CD4-positive, alpha-beta memory T cell (primary cell): Measurements from ENCODE around the gene UGT2A1. TPM values are rescaled to one million over a fixed set of nuclear protein-coding genes. Genes with fewer than 3 reads are reported as not detected.

Experiments used
- CTCF ChIA-PET: fragments of 350-600 bp; sonication (Branson Sonifier 250); formaldehyde crosslinking; loops from one replicate; lab custom pipeline; 2021; ENCODE audit warnings: inconsistent platforms; ENCODE audit not compliant: partially characterized antibody; lab: Charles Lee
- POLR2A ChIA-PET: fragments of 350-600 bp; sonication (Branson Sonifier 250); formaldehyde crosslinking; loops from one replicate; lab custom pipeline; 2021; ENCODE audit not compliant: partially characterized antibody; lab: Charles Lee
- DNase-seq, 5 donors: peaks; one replicate each; pipeline versions ENCODE4 v3.0.0 to v3.0.0-alpha.2; 2020 to 2022; ENCODE audit warnings: mixed read lengths in 1 of 5
- H3K27ac ChIP-seq: one replicate; pipeline ENCODE4 v1.7.0; 2013; ENCODE audit warnings: low read depth, low read length
- H3K27me3 ChIP-seq: 2 replicates; pipeline ENCODE4 v1.7.0; 2013; ENCODE audit warnings: mild to moderate bottlenecking, low read length, moderate library complexity; ENCODE audit not compliant: insufficient read depth
- H3K36me3 ChIP-seq: 2 replicates; pipeline ENCODE4 v1.7.0; 2013; ENCODE audit warnings: mild to moderate bottlenecking, low read length, moderate library complexity; ENCODE audit not compliant: insufficient read depth
- H3K4me1 ChIP-seq: 2 replicates; pipeline ENCODE4 v1.7.0; 2013; ENCODE audit warnings: mild to moderate bottlenecking, low read length, moderate library complexity; ENCODE audit not compliant: insufficient read depth
- H3K4me3 ChIP-seq, 2 donors: one replicate each; pipeline ENCODE4 v1.7.0; 2013; ENCODE audit warnings: low read length in 2 of 2, mild to moderate bottlenecking in 1 of 2
- H3K9me3 ChIP-seq, 2 donors: one replicate each; pipeline ENCODE4 v1.7.0; 2013; ENCODE audit warnings: low read length in 2 of 2, control low read depth in 1 of 2; ENCODE audit not compliant: control insufficient read depth in 1 of 2
- H3K27ac Mint-ChIP-seq, 7 donors: one replicate each; pipeline ENCODE4 v1.8.0; 2020 to 2021; ENCODE audit warnings: mixed read lengths in 7 of 7, mild to moderate bottlenecking in 6 of 7, inconsistent platforms in 3 of 7, moderate library complexity in 3 of 7
- H3K27me3 Mint-ChIP-seq, 2 donors: one replicate each; pipeline ENCODE4 v1.8.0; 2020 to 2021; ENCODE audit warnings: mixed read lengths in 2 of 2
- H3K36me3 Mint-ChIP-seq, 2 donors: one replicate each; pipeline ENCODE4 v1.8.0; 2020 to 2021; ENCODE audit warnings: mixed read lengths in 2 of 2, inconsistent platforms in 1 of 2, mild to moderate bottlenecking in 1 of 2
- H3K4me1 Mint-ChIP-seq, 4 donors: one replicate each; pipeline ENCODE4 v1.8.0; 2020 to 2021; ENCODE audit warnings: mixed read lengths in 4 of 4, mild to moderate bottlenecking in 1 of 4
- H3K4me3 Mint-ChIP-seq, 8 donors: one replicate each; pipeline ENCODE4 v1.8.0; 2020 to 2021; ENCODE audit warnings: mixed read lengths in 8 of 8, mild to moderate bottlenecking in 7 of 8, moderate library complexity in 6 of 8, inconsistent platforms in 3 of 8
- H3K9me3 Mint-ChIP-seq, 8 donors: one replicate each; pipeline ENCODE4 v1.8.0; 2020 to 2021; ENCODE audit warnings: mixed read lengths in 8 of 8, mild to moderate bottlenecking in 5 of 8, inconsistent platforms in 3 of 8, moderate library complexity in 1 of 8
- intact Hi-C: fragments of 100-400 bp; cut with micrococcal nuclease; formaldehyde crosslinking; loops from one replicate; pipeline ENCODE4 v1.15.1; 2023
- polyA plus RNA-seq, 2 donors: library from polyadenylated mRNA; unstranded; fragments of 300-500 nt; fragmentation: Illumina TruSeq; gene quantifications; one replicate each; pipeline ENCODE4 v1.2.3, GENCODE V29; 2021
- total RNA-seq, 2 experiments: library from RNA; stranded (reverse); gene quantifications; one replicate each; pipeline ENCODE4 v1.2.3, GENCODE V29; 2021

The UGT2A1 gene
- total and polyA plus RNA-seq, 4 experiments from 2014 or later = 0.50 TPM; not detected in 3

GRCh38 chr4:69594382-69594781 is 58.7 kb downstream of the UGT2A1 start:
- Histone ChIP-seq H3K9me3 (no peaks in the 10 kb centered on the region), H3K27ac (no peak overlapping the region), H3K4me3 (no peak overlapping the region), H3K4me1 (no peaks in the 10 kb centered on the region), H3K27me3 (no peaks in the 10 kb centered on the region), H3K36me3 (no peaks in the 10 kb centered on the region)
- intact Hi-C loops = no loop called here
- H3K9me3 Mint-ChIP-seq = peaks cover 0 to 3% (median 0%) of the 10 kb centered on the region in 8 donors
- H3K36me3 Mint-ChIP-seq = no peaks in the 10 kb centered on the region
- H3K27ac Mint-ChIP-seq = no peak overlapping the region
- H3K27me3 Mint-ChIP-seq = no peaks in the 10 kb centered on the region
- no peak for DNase-seq
- H3K4me1 Mint-ChIP-seq = peaks cover 0 to 1% (median 0%) of the 10 kb centered on the region in 4 donors
- H3K4me3 Mint-ChIP-seq = no peak overlapping the region
- CTCF ChIA-PET = no interaction called here
- POLR2A ChIA-PET = no interaction called here

- intact Hi-C loops = no loop called here
- Histone ChIP-seq H3K9me3 (no peaks in the 10 kb centered on the region), H3K4me3 (no peak overlapping the region), H3K36me3 (no peaks in the 10 kb centered on the region), H3K27ac (no peak overlapping the region), H3K4me1 (no peaks in the 10 kb centered on the region), H3K27me3 (no peaks in the 10 kb centered on the region)
- no peak overlapping the region for H3K4me3 Mint-ChIP-seq
- POLR2A ChIA-PET = no interaction called here
- H3K9me3 Mint-ChIP-seq = peaks cover 0 to 3% (median 0%) of the 10 kb centered on the region in 8 donors
- peaks cover 0 to 1% (median 0%) of the 10 kb centered on the region in 4 donors for H3K4me1 Mint-ChIP-seq
- H3K36me3 Mint-ChIP-seq = no peaks in the 10 kb centered on the region
- H3K27me3 Mint-ChIP-seq = no peaks in the 10 kb centered on the region
- H3K27ac Mint-ChIP-seq = no peak overlapping the region
- CTCF ChIA-PET = no interaction called here
- no peak for DNase-seq
Measured at GRCh38 chr4:69591364-69591763, 61.7 kb downstream of the UGT2A1 start.

GRCh38 chr4:69589884-69590283 is 63.2 kb downstream of the UGT2A1 start:
- Mint-ChIP-seq H3K36me3 (no peaks in the 10 kb centered on the region), H3K9me3 (peaks cover 0 to 3% (median 0%) of the 10 kb centered on the region in 8 donors), H3K4me1 (peaks cover 0 to 1% (median 0%) of the 10 kb centered on the region in 4 donors), H3K27ac (no peak overlapping the region), H3K4me3 (no peak overlapping the region), H3K27me3 (no peaks in the 10 kb centered on the region)
- intact Hi-C loops = no loop called here
- no peak for DNase-seq
- H3K27me3 ChIP-seq = no peaks in the 10 kb centered on the region
- H3K9me3 ChIP-seq = no peaks in the 10 kb centered on the region
- no peaks in the 10 kb centered on the region for H3K4me1 ChIP-seq
- no peaks in the 10 kb centered on the region for H3K36me3 ChIP-seq
- ChIA-PET CTCF (no interaction called here), POLR2A (no interaction called here)
- no peak overlapping the region for H3K4me3 ChIP-seq
- no peak overlapping the region for H3K27ac ChIP-seq

- no peaks in the 10 kb centered on the region for H3K27me3 Mint-ChIP-seq
- H3K4me1 ChIP-seq = no peaks in the 10 kb centered on the region
- peaks cover 0 to 3% (median 0%) of the 10 kb centered on the region in 8 donors for H3K9me3 Mint-ChIP-seq
- no peak overlapping the region for H3K27ac Mint-ChIP-seq
- intact Hi-C loops = no loop called here
- H3K4me3 ChIP-seq = no peak overlapping the region
- POLR2A ChIA-PET = no interaction called here
- no peak overlapping the region for H3K4me3 Mint-ChIP-seq
- H3K36me3 ChIP-seq = no peaks in the 10 kb centered on the region
- H3K36me3 Mint-ChIP-seq = no peaks in the 10 kb centered on the region
- no peaks in the 10 kb centered on the region for H3K9me3 ChIP-seq
- CTCF ChIA-PET = interaction anchor here (0.6 kb wide), 1 partner anchor 25 kb away, joined by 3 read pairs; no protein-coding TSS in a partner anchor
- no peak overlapping the region for H3K27ac ChIP-seq
- no peak for DNase-seq
- no peaks in the 10 kb centered on the region for H3K4me1 Mint-ChIP-seq
- no peaks in the 10 kb centered on the region for H3K27me3 ChIP-seq
Measured at GRCh38 chr4:69584135-69584534, 68.9 kb downstream of the UGT2A1 start.

- H3K27me3 ChIP-seq = no peaks in the 10 kb centered on the region
- intact Hi-C loops = no loop called here
- H3K36me3 ChIP-seq = no peaks in the 10 kb centered on the region
- no peak overlapping the region for H3K4me3 Mint-ChIP-seq
- H3K36me3 Mint-ChIP-seq = no peaks in the 10 kb centered on the region
- H3K9me3 Mint-ChIP-seq = peaks cover 0 to 3% (median 0%) of the 10 kb centered on the region in 8 donors
- no peak overlapping the region for H3K4me3 ChIP-seq
- ChIA-PET CTCF (interaction anchor here (0.6 kb wide), 1 partner anchor 26 kb away, joined by 3 read pairs; no protein-coding TSS in a partner anchor), POLR2A (no interaction called here)
- no peaks in the 10 kb centered on the region for H3K4me1 Mint-ChIP-seq
- no peak overlapping the region for H3K27ac Mint-ChIP-seq
- H3K4me1 ChIP-seq = no peaks in the 10 kb centered on the region
- H3K27ac ChIP-seq = no peak overlapping the region
- DNase-seq = no peak
- no peaks in the 10 kb centered on the region for H3K9me3 ChIP-seq
- no peaks in the 10 kb centered on the region for H3K27me3 Mint-ChIP-seq
Measured at GRCh38 chr4:69583543-69583942, 69.5 kb downstream of the UGT2A1 start.

- Mint-ChIP-seq H3K27ac (no peak overlapping the region), H3K36me3 (no peaks in the 10 kb centered on the region), H3K9me3 (no peaks in the 10 kb centered on the region), H3K27me3 (no peaks in the 10 kb centered on the region), H3K4me3 (no peak overlapping the region), H3K4me1 (no peaks in the 10 kb centered on the region)
- intact Hi-C loops = no loop called here
- ChIA-PET POLR2A (no interaction called here), CTCF (no interaction called here)
- Histone ChIP-seq H3K27me3 (no peaks in the 10 kb centered on the region), H3K9me3 (no peaks in the 10 kb centered on the region), H3K27ac (no peak overlapping the region), H3K4me1 (no peaks in the 10 kb centered on the region), H3K36me3 (no peaks in the 10 kb centered on the region), H3K4me3 (no peak overlapping the region)
- no peak for DNase-seq
Measured at GRCh38 chr4:69577245-69577644, 75.8 kb downstream of the UGT2A1 start.

GRCh38 chr4:69576251-69576877 is 76.7 kb downstream of the UGT2A1 start:
- H3K4me1 Mint-ChIP-seq = no peaks in the 10 kb centered on the region
- POLR2A ChIA-PET = no interaction called here
- intact Hi-C loops = no loop called here
- H3K27ac Mint-ChIP-seq = no peak overlapping the region
- no peaks in the 10 kb centered on the region for H3K27me3 ChIP-seq
- no peak overlapping the region for H3K4me3 ChIP-seq
- no peak overlapping the region for H3K27ac ChIP-seq
- H3K4me3 Mint-ChIP-seq = no peak overlapping the region
- H3K4me1 ChIP-seq = no peaks in the 10 kb centered on the region
- H3K36me3 ChIP-seq = no peaks in the 10 kb centered on the region
- CTCF ChIA-PET = no interaction called here
- H3K36me3 Mint-ChIP-seq = no peaks in the 10 kb centered on the region
- DNase-seq = no peak
- H3K9me3 Mint-ChIP-seq = no peaks in the 10 kb centered on the region
- no peaks in the 10 kb centered on the region for H3K27me3 Mint-ChIP-seq
- H3K9me3 ChIP-seq = no peaks in the 10 kb centered on the region
